ENCODE measurements around the gene FCHSD2. TPM values are rescaled to one million over a fixed set of nuclear protein-coding genes. Genes with fewer than 3 reads are reported as not detected.

Gene FCHSD2
- total and polyA plus RNA-seq, 9 of the 15 experiments (the other 6 are each of a cell fraction or from before 2014, with no cell fraction given), result 1.8 to 14.7 (median 6.4) TPM

GRCh38 chr11:72812967-72813739 is 329.0 kb downstream of the FCHSD2 start (continued):
- no peak for TF ChIP-seq SMAD4 (CRISPR knock-in tag; conservative IDR thresholded peaks at IDR 0.05)
- TF ChIP-seq U2AF2 (optimal IDR thresholded peaks at IDR 0.05; ENCODE audit: low read depth, low read length), result no peak
- TF ChIP-seq NFIC (IDR thresholded peaks at IDR 0.05), result no peak
- no peak for TF ChIP-seq ERF (CRISPR knock-in tag; IDR thresholded peaks at IDR 0.05)
- TF ChIP-seq BRCA1 (IDR thresholded peaks at IDR 0.05), result no peak
- 0 out of 2 replicates have a peak, but pooled peaks have one; percentile 76 for TF ChIP-seq BRCA1 (CRISPR knock-in tag; IDR thresholded peaks at IDR 0.05)
- no peak for TF ChIP-seq GATA2 (CRISPR knock-in tag; IDR thresholded peaks at IDR 0.05)
- TF ChIP-seq ZBTB1 (CRISPR knock-in tag; IDR thresholded peaks at IDR 0.05; ENCODE audit: borderline replicate concordance, low read depth), result 0 out of 2 replicates have a peak, but pooled peaks have one; percentile 39
- TF ChIP-seq POLR2AphosphoS5 (IDR thresholded peaks at IDR 0.05; ENCODE audit: control insufficient read depth, insufficient read depth, low read depth, low read length), result no peak
- TF ChIP-seq POLR2AphosphoS2 (IDR thresholded peaks at IDR 0.05; ENCODE audit: low read length), result no peak
- TF ChIP-seq ZNF518B (CRISPR knock-in tag; IDR thresholded peaks at IDR 0.05), result no peak
- TF ChIP-seq SAFB2 (IDR thresholded peaks at IDR 0.05; ENCODE audit: borderline replicate concordance, low read depth, low read length, severe bottlenecking), result no peak
- no peak for TF ChIP-seq ZNF232 (CRISPR knock-in tag; IDR thresholded peaks at IDR 0.05)

All from K562 (cell line).